Keratinocyte (primary cell): ENCODE data around the gene INPP5B. TPM values are rescaled to one million over a fixed set of nuclear protein-coding genes. Genes with fewer than 3 reads are reported as not detected.

Source experiments
- DNase-seq: peaks from one replicate; pipeline ENCODE4 v3.0.0-alpha.2; 2011; ENCODE audit warnings: low read depth, missing footprints, low spot score
- FAIRE-seq: peaks from 2 replicates; lab custom pipeline; 2011; peaks lifted over from hg19 to GRCh38; lab: Jason Lieb, UNC
- H2AFZ ChIP-seq: 2 replicates; pipeline ENCODE4 v1.6.0; 2012; ENCODE audit warnings: low read length, control low read depth, inconsistent platforms; ENCODE audit not compliant: control insufficient read depth
- H3K27ac ChIP-seq: 2 replicates; pipeline ENCODE4 v1.5.1; 2011; ENCODE audit warnings: low read length; ENCODE audit not compliant: control insufficient read depth, insufficient read depth
- H3K27me3 ChIP-seq: 3 replicates; pipeline ENCODE4 v1.6.0; 2011; ENCODE audit warnings: low read length; ENCODE audit not compliant: control insufficient read depth, insufficient read depth; ENCODE audit errors: extremely low read depth
- H3K36me3 ChIP-seq, 2 experiments: 2 replicates in 1 of 2; 3 replicates in 1 of 2; pipeline ENCODE4 v1.5.1; 2011; ENCODE audit warnings: low read length in 2 of 2, mild to moderate bottlenecking in 1 of 2; ENCODE audit not compliant: control insufficient read depth in 2 of 2, insufficient read depth in 2 of 2; ENCODE audit errors: extremely low read depth in 1 of 2
- H3K4me1 ChIP-seq: 3 replicates; pipeline ENCODE4 v1.5.1; 2011; ENCODE audit warnings: low read length; ENCODE audit not compliant: control insufficient read depth, insufficient read depth; ENCODE audit errors: extremely low read depth
- H3K4me2 ChIP-seq: 3 replicates; pipeline ENCODE4 v1.6.0; 2011; ENCODE audit warnings: low read depth, low read length; ENCODE audit not compliant: control insufficient read depth, insufficient read depth; ENCODE audit errors: extremely low read depth
- H3K4me3 ChIP-seq, 3 experiments: fragments of 200-600 bp in 1 of 3; sonication (generic) in 1 of 3; 2 replicates in 2 of 3; 3 replicates in 1 of 3; pipeline ENCODE4 v1.5.1; 2011 to 2016; ENCODE audit warnings: low read length in 3 of 3, mild to moderate bottlenecking in 3 of 3, control low read depth in 2 of 3, inconsistent platforms in 1 of 3, low read depth in 1 of 3, mixed read lengths in 1 of 3, mixed run types in 1 of 3, moderate library complexity in 1 of 3; ENCODE audit not compliant: control insufficient read depth in 2 of 3, insufficient read depth in 2 of 3; ENCODE audit errors: extremely low read depth in 1 of 3
- H3K79me2 ChIP-seq: 2 replicates; pipeline ENCODE4 v1.6.0; 2012; ENCODE audit warnings: low read length; ENCODE audit not compliant: control insufficient read depth, insufficient read depth
- H3K9ac ChIP-seq: 3 replicates; pipeline ENCODE4 v1.6.0; 2011; ENCODE audit warnings: low read length; ENCODE audit not compliant: control insufficient read depth, insufficient read depth; ENCODE audit errors: extremely low read depth
- H3K9me1 ChIP-seq: 3 replicates; pipeline ENCODE4 v1.6.0; 2011; ENCODE audit warnings: low read length; ENCODE audit not compliant: control insufficient read depth, insufficient read depth; ENCODE audit errors: extremely low read depth
- H3K9me3 ChIP-seq: 2 replicates; pipeline ENCODE4 v1.5.1; 2012; ENCODE audit warnings: low read depth, low read length; ENCODE audit not compliant: control insufficient read depth
- H4K20me1 ChIP-seq: 3 replicates; pipeline ENCODE4 v1.6.0; 2011; ENCODE audit warnings: low read length; ENCODE audit not compliant: control insufficient read depth, insufficient read depth; ENCODE audit errors: extremely low read depth
- CTCF ChIP-seq, 3 experiments: IDR thresholded peaks in 1 of 3; conservative IDR thresholded peaks in 1 of 3; optimal IDR thresholded peaks in 1 of 3; 2 replicates in 2 of 3; 3 replicates in 1 of 3; pipeline versions ENCODE3 to v1.5.1; 2011; ENCODE audit warnings: low read length in 3 of 3, mild to moderate bottlenecking in 3 of 3, moderate library complexity in 2 of 3, control low read depth in 1 of 3, inconsistent platforms in 1 of 3; ENCODE audit not compliant: insufficient read depth in 2 of 3; ENCODE audit errors: extremely low read depth in 1 of 3
- EZH2 ChIP-seq: IDR thresholded peaks from one replicate; pipeline ENCODE4 v1.6.1; 2012; ENCODE audit warnings: inconsistent platforms, mild to moderate bottlenecking, low read length, moderate library complexity
- dilution Hi-C: fragments of 300-500 bp; cut with MboI; formaldehyde crosslinking; loops from one replicate; pipeline ENCODE4 v1.7.0; 2020; ENCODE audit warnings: low sequenced_read_pairs; ENCODE audit not compliant: extremely low pct_ligation_motif_present
- polyA plus RNA-seq, 5 experiments: library from polyadenylated mRNA; depleted of rRNA in 3 of 5; stranded (reverse) in 3 of 5; stranded (forward) in 1 of 5; unstranded in 1 of 5; fragments of >200 nt; gene quantifications; 1 replicate in 1 of 5; 2 replicates in 3 of 5; 3 replicates in 1 of 5; pipeline versions ENCODE4 v1.2.1 to v1.2.3, GENCODE V29; 2011 to 2012; ENCODE audit warnings: missing spikeins in 2 of 5, low read depth in 1 of 5, low replicate concordance in 1 of 5

Gene INPP5B
- polyA plus RNA-seq, 1 donor (not counting 4 experiments of a cell fraction or from before 2014, with no cell fraction given) = 6.4 TPM

GRCh38 chr1:37817481-37817880, 129.4 kb downstream of the INPP5B start:
- H3K27me3 ChIP-seq = no peaks in the 10 kb centered on the region
- no peaks in the 10 kb centered on the region for H3K4me1 ChIP-seq
- dilution Hi-C loops = no loop called here
- H3K36me3 ChIP-seq = peaks cover 26 to 45% of the 10 kb centered on the region in 2 experiments
- H3K4me3 ChIP-seq = no peak overlapping the region
- H4K20me1 ChIP-seq = no peaks in the 10 kb centered on the region
- peaks cover 13% of the 10 kb centered on the region for H3K79me2 ChIP-seq
- H3K9me1 ChIP-seq = peaks cover 6% of the 10 kb centered on the region
- no peak overlapping the region for H3K9ac ChIP-seq
- H3K4me2 ChIP-seq = no peak overlapping the region
- H2AFZ ChIP-seq = no peak overlapping the region
- TF ChIP-seq EZH2 = no peak
- TF ChIP-seq CTCF (optimal IDR thresholded peaks at IDR 0.05 in 1 of 3, IDR thresholded peaks at IDR 0.05 in 1 of 3, conservative IDR thresholded peaks at IDR 0.05 in 1 of 3; ENCODE audit: extremely low read depth in 1 of 3, insufficient read depth in 2 of 3, low read length in 3 of 3) = no peak
- no peaks in the 10 kb centered on the region for H3K9me3 ChIP-seq
- peak; percentile 51 for FAIRE-seq
- H3K27ac ChIP-seq = no peak overlapping the region
- DNase-seq = no peak

- Histone ChIP-seq H4K20me1 (no peaks in the 10 kb centered on the region), H3K27ac (no peak overlapping the region), H3K4me2 (no peak overlapping the region), H3K79me2 (peaks cover 19% of the 10 kb centered on the region), H3K9me1 (peaks cover 6% of the 10 kb centered on the region), H3K9ac (no peak overlapping the region), H3K27me3 (no peaks in the 10 kb centered on the region), H3K4me1 (peaks cover under 1% of the 10 kb centered on the region), H3K36me3 (peaks cover 19 to 26% of the 10 kb centered on the region in 2 experiments), H2AFZ (no peak overlapping the region), H3K9me3 (no peaks in the 10 kb centered on the region), H3K4me3 (no peak overlapping the region)
- no peak for FAIRE-seq
- TF ChIP-seq CTCF (optimal IDR thresholded peaks at IDR 0.05 in 1 of 3, IDR thresholded peaks at IDR 0.05 in 1 of 3, conservative IDR thresholded peaks at IDR 0.05 in 1 of 3; ENCODE audit: extremely low read depth in 1 of 3, insufficient read depth in 2 of 3, low read length in 3 of 3) = no peak
- TF ChIP-seq EZH2 = no peak
- DNase-seq = no peak
- dilution Hi-C loops = no loop called here
These were observed 132.6 kb downstream of the INPP5B start for GRCh38 chr1:37814252-37814651.
